ENCODE measurements around the gene EFL1. TPM values are rescaled to one million over a fixed set of nuclear protein-coding genes. Genes with fewer than 3 reads are reported as not detected.
A peak's percentile ranks its signal among the peaks of the same experiment; 100 is the strongest.

Gene EFL1
- total and polyA plus RNA-seq, 2 of the 4 experiments (the other 2 are of a cell fraction), result 10.1 to 24.6 TPM

GRCh38 chr15:82122746-82123400, 139.7 kb downstream of the EFL1 start:
- peak overlapping the region; percentile 86; the same call in 1 of the 2 replicates for H3K18ac ChIP-seq (ENCODE audit: low read depth, low read length)
- peak overlapping the region; percentile 80 for H3K4ac ChIP-seq (ENCODE audit: low read depth, low read length)
- in situ Hi-C loops (cut with MboI; ENCODE audit: low sequenced_read_pairs) (no loop called here), dilution Hi-C loops (cut with HindIII; ENCODE audit: low sequenced_read_pairs, unreplicated experiment) (no loop called here), intact Hi-C loops (cut with micrococcal nuclease) (no loop called here)
- H3K9me1 ChIP-seq (ENCODE audit: insufficient read depth, low read length), result peaks cover 4% of the 10 kb centered on the region; the same call in 1 of the 2 replicates
- H2AK9ac ChIP-seq (replicated peaks; ENCODE audit: low read depth, low read length, poor library complexity), result no peak overlapping the region
- H2BK120ac ChIP-seq (ENCODE audit: low read depth, low read length), result peak overlapping the region; percentile 89
- no CpG with 5 or more reads among the region's 4 CpGs for WGBS, 2 experiments (ENCODE audit: extremely low coverage in 2 of 2, insufficient read length in 1 of 2)
- CTCF ChIA-PET, result no interaction called here
- POLR2A ChIA-PET (ENCODE audit: unreplicated experiment), result no interaction called here
- no peaks in the 10 kb centered on the region for H3K27me3 ChIP-seq (ENCODE audit: control insufficient read depth, insufficient read depth, low read length)
- no peaks in the 10 kb centered on the region for H4K20me1 ChIP-seq (ENCODE audit: insufficient read depth, low read length)
- H3K4me3 ChIP-seq (ENCODE audit: insufficient read depth, low read depth, low read length), result no peak overlapping the region
- peak overlapping the region; percentile 5; the same call in 1 of the 2 replicates for H3K56ac ChIP-seq (ENCODE audit: extremely low read depth, insufficient read depth, low read length)
- H2BK15ac ChIP-seq (ENCODE audit: low read depth, low read length), result peak overlapping the region; percentile 55; the same call in 2 of the 3 replicates
- H2AK5ac ChIP-seq (ENCODE audit: low read depth, low read length), result peak overlapping the region; percentile 48
- peak overlapping the region; percentile 91 for H2BK5ac ChIP-seq (ENCODE audit: low read depth, low read length, poor library complexity, severe bottlenecking)
- H4K91ac ChIP-seq (ENCODE audit: insufficient read depth, low read depth, low read length), result peak overlapping the region; percentile 63
- no peak overlapping the region; the same call in 1 of the 2 replicates for H3K9ac ChIP-seq (ENCODE audit: low read depth, low read length)
- H3K14ac ChIP-seq (replicated peaks; ENCODE audit: low read depth, low read length), result peak overlapping the region; percentile 70
- peak overlapping the region; percentile 34; the same call in 1 of the 2 replicates for H3K23ac ChIP-seq (ENCODE audit: low read depth, low read length)
- no peaks in the 10 kb centered on the region for H3K9me3 ChIP-seq (ENCODE audit: control insufficient read depth, insufficient read depth, low read length)
- peaks cover 3% of the 10 kb centered on the region for H3K4me1 ChIP-seq (ENCODE audit: control insufficient read depth, insufficient read depth, low read length)
- DNase-seq (peak; percentile 99), ATAC-seq (ENCODE audit: low read depth) (peak; percentile 98)
- H2BK20ac ChIP-seq (ENCODE audit: low read depth, low read length), result peak overlapping the region; percentile 87
- H3K36me3 ChIP-seq (ENCODE audit: control insufficient read depth, insufficient read depth, low read length), result no peaks in the 10 kb centered on the region
- peaks cover 5 to 12% of the 10 kb centered on the region in 2 experiments; a peak in 3 of 4 replicates for H3K79me1 ChIP-seq (ENCODE audit: low read depth in 1 of 2, low read length in 2 of 2)
- H2AFZ ChIP-seq (replicated peaks; ENCODE audit: low read length, poor library complexity), result no peak overlapping the region
- 0 out of 2 replicates have a peak overlapping the region, but pooled peaks have one; percentile 23 for H3K27ac ChIP-seq (ENCODE audit: insufficient read depth, low read length)
- peak overlapping the region; percentile 41; the same call in 1 of the 2 replicates for H3K4me2 ChIP-seq (ENCODE audit: low read depth, low read length)
- H4K8ac ChIP-seq (ENCODE audit: low read depth in 2 of 2, low read length in 2 of 2), result peak overlapping the region; percentile 3 to 48; a peak in 3 of 4 replicates
- BruUV-seq (replicated peaks), result no TSS peak
- peak overlapping the region; percentile 66; the same call in 1 of the 2 replicates for H4K5ac ChIP-seq (ENCODE audit: low read depth, low read length)
- TF ChIP-seq, protein P1, sequence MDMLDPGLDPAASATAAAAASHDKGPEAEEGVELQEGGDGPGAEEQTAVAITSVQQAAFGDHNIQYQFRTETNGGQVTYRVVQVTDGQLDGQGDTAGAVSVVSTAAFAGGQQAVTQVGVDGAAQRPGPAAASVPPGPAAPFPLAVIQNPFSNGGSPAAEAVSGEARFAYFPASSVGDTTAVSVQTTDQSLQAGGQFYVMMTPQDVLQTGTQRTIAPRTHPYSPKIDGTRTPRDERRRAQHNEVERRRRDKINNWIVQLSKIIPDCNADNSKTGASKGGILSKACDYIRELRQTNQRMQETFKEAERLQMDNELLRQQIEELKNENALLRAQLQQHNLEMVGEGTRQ (IDR thresholded peaks at IDR 0.05; ENCODE audit: low read depth, low read length), result no peak
- TF ChIP-seq RFX5 (IDR thresholded peaks at IDR 0.05; ENCODE audit: low read depth, low read length), result peak; percentile 81
- TF ChIP-seq CTCF (conservative IDR thresholded peaks at IDR 0.05; ENCODE audit: low read depth, low read length), result no peak
- TF ChIP-seq RCOR1 (IDR thresholded peaks at IDR 0.05; ENCODE audit: insufficient replicate concordance, low read length), result peak; percentile 74
- TF ChIP-seq MAFK (IDR thresholded peaks at IDR 0.05; ENCODE audit: low read depth, low read length), result 0 out of 2 replicates have a peak, but pooled peaks have one; percentile 3
- peak; percentile 41; the same call in 1 of the 2 replicates for TF ChIP-seq MXI1 (IDR thresholded peaks at IDR 0.05; ENCODE audit: borderline replicate concordance, low read depth, low read length)
- peak; percentile 73; the same call in 1 of the 2 replicates for TF ChIP-seq POLR2A (IDR thresholded peaks at IDR 0.05; ENCODE audit: low read depth, low read length)
- peak; percentile 29; the same call in 1 of the 2 replicates for TF ChIP-seq MAZ (IDR thresholded peaks at IDR 0.05; ENCODE audit: borderline replicate concordance, low read depth, low read length)
- peak; percentile 68 for TF ChIP-seq BHLHE40 (IDR thresholded peaks at IDR 0.05; ENCODE audit: low read depth, low read length)
- TF ChIP-seq CEBPB (IDR thresholded peaks at IDR 0.05; ENCODE audit: low read depth, low read length), result peak; percentile 53
- TF ChIP-seq NFE2L2 (IDR thresholded peaks at IDR 0.05; ENCODE audit: low read depth, low read length), result peak; percentile 41; the same call in 1 of the 2 replicates
- TF ChIP-seq, protein P2, sequence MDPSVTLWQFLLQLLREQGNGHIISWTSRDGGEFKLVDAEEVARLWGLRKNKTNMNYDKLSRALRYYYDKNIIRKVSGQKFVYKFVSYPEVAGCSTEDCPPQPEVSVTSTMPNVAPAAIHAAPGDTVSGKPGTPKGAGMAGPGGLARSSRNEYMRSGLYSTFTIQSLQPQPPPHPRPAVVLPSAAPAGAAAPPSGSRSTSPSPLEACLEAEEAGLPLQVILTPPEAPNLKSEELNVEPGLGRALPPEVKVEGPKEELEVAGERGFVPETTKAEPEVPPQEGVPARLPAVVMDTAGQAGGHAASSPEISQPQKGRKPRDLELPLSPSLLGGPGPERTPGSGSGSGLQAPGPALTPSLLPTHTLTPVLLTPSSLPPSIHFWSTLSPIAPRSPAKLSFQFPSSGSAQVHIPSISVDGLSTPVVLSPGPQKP (IDR thresholded peaks at IDR 0.05; ENCODE audit: borderline replicate concordance, low read depth, low read length), result no peak
- TF ChIP-seq SMC3 (IDR thresholded peaks at IDR 0.05; ENCODE audit: low read depth, low read length), result no peak
- TF ChIP-seq CHD1 (IDR thresholded peaks at IDR 0.05; ENCODE audit: low read depth, low read length), result no peak
